OCI-LY1 (cell line): ENCODE measurements around the gene C1orf226.

Experiments
- H2AFZ ChIP-seq: fragments of 200-600 bp; sonication (generic), shearing (Covaris generic); 2 replicates; pipeline ENCODE4 v1.6.0; 2014; ENCODE audit warnings: antibody characterized with exemption, mild to moderate bottlenecking, low read length
- H3F3A ChIP-seq: fragments of 200-600 bp; sonication (generic), shearing (Covaris generic); 2 replicates; pipeline ENCODE4 v1.6.0; 2014; ENCODE audit warnings: mild to moderate bottlenecking, antibody characterized with exemption, low read length, moderate library complexity; ENCODE audit not compliant: insufficient read depth
- H3K27ac ChIP-seq: fragments of 200-600 bp; sonication (generic); 2 replicates; pipeline ENCODE4 v1.5.1; 2014; ENCODE audit warnings: low read length, mixed run types, mild to moderate bottlenecking, low read depth; ENCODE audit not compliant: poor library complexity, severe bottlenecking
- H3K27me3 ChIP-seq: fragments of 200-600 bp; sonication (generic); 2 replicates; pipeline ENCODE4 v1.6.0; 2014; ENCODE audit warnings: antibody characterized with exemption, mild to moderate bottlenecking, low read length, moderate library complexity; ENCODE audit not compliant: insufficient read depth
- H3K36me3 ChIP-seq: fragments of 200-600 bp; sonication (generic); 2 replicates; pipeline ENCODE4 v1.6.1; 2014; ENCODE audit warnings: mild to moderate bottlenecking, antibody characterized with exemption, low read length, moderate library complexity, mixed read lengths; ENCODE audit not compliant: insufficient read depth
- H3K4me1 ChIP-seq: fragments of 200-600 bp; sonication (generic); 2 replicates; pipeline ENCODE4 v1.5.1; 2014; ENCODE audit warnings: mild to moderate bottlenecking, low read length, moderate library complexity; ENCODE audit not compliant: insufficient read depth, severe bottlenecking
- H3K4me2 ChIP-seq: fragments of 200-600 bp; sonication (generic), shearing (Covaris generic); 2 replicates; pipeline ENCODE4 v1.6.1; 2014; ENCODE audit warnings: low read length
- H3K4me3 ChIP-seq: fragments of 200-600 bp; sonication (generic); 2 replicates; pipeline ENCODE4 v1.5.1; 2014; ENCODE audit warnings: low read length, low read depth, mild to moderate bottlenecking, mixed read lengths; ENCODE audit not compliant: poor library complexity, severe bottlenecking
- H3K79me2 ChIP-seq: fragments of 200-600 bp; shearing (Covaris generic); 2 replicates; pipeline ENCODE4 v1.6.1; 2016; ENCODE audit warnings: mixed run types, low read length, mixed read lengths; ENCODE audit not compliant: insufficient read depth
- H3K9ac ChIP-seq: fragments of 200-600 bp; sonication (generic), shearing (Covaris generic); 2 replicates; pipeline ENCODE4 v1.6.1; 2014; ENCODE audit warnings: mild to moderate bottlenecking, low read length, mixed read lengths
- H3K9me2 ChIP-seq: fragments of 200-600 bp; sonication (generic), shearing (Covaris generic); 2 replicates; pipeline ENCODE4 v1.6.1; 2014; ENCODE audit warnings: low read depth, mild to moderate bottlenecking, low read length, mixed read lengths
- H3K9me3 ChIP-seq: fragments of 200-600 bp; shearing (Covaris generic); 2 replicates; pipeline ENCODE4 v1.6.1; 2014; ENCODE audit warnings: low read length, mixed read lengths
- H4K20me1 ChIP-seq: fragments of 200-600 bp; sonication (generic), shearing (Covaris generic); 2 replicates; pipeline ENCODE4 v1.6.0; 2016; ENCODE audit warnings: mild to moderate bottlenecking, low read length; ENCODE audit not compliant: insufficient read depth
- CTCF ChIP-seq: fragments of 200-600 bp; sonication (generic), shearing (Covaris generic); IDR thresholded peaks from 2 replicates; pipeline ENCODE4 v1.5.1; 2017; ENCODE audit warnings: mild to moderate bottlenecking, antibody characterized with exemption, low read length, moderate library complexity, mixed read lengths
- EZH2 ChIP-seq: fragments of 200-600 bp; sonication (generic), shearing (Covaris generic); IDR thresholded peaks from 2 replicates; pipeline ENCODE4 v1.8.0; 2017; ENCODE audit warnings: borderline replicate concordance, mixed run types, mild to moderate bottlenecking, antibody characterized with exemption, low read length, moderate library complexity, mixed read lengths

Gene C1orf226

GRCh38 chr1:162385702-162386101, 4.2 kb downstream of the C1orf226 start:
- Histone ChIP-seq H4K20me1 (no peaks in the 10 kb centered on the region), H3K9me2 (no peaks in the 10 kb centered on the region), H3K36me3 (no peaks in the 10 kb centered on the region), H2AFZ (no peak overlapping the region), H3K9ac (no peak overlapping the region), H3K79me2 (no peaks in the 10 kb centered on the region), H3K4me1 (no peaks in the 10 kb centered on the region), H3K27me3 (no peaks in the 10 kb centered on the region), H3K27ac (no peak overlapping the region), H3K4me3 (no peak overlapping the region), H3F3A (no peaks in the 10 kb centered on the region), H3K9me3 (no peaks in the 10 kb centered on the region), H3K4me2 (no peak overlapping the region)
- TF ChIP-seq CTCF (no peak), EZH2 (no peak)

DNA sequence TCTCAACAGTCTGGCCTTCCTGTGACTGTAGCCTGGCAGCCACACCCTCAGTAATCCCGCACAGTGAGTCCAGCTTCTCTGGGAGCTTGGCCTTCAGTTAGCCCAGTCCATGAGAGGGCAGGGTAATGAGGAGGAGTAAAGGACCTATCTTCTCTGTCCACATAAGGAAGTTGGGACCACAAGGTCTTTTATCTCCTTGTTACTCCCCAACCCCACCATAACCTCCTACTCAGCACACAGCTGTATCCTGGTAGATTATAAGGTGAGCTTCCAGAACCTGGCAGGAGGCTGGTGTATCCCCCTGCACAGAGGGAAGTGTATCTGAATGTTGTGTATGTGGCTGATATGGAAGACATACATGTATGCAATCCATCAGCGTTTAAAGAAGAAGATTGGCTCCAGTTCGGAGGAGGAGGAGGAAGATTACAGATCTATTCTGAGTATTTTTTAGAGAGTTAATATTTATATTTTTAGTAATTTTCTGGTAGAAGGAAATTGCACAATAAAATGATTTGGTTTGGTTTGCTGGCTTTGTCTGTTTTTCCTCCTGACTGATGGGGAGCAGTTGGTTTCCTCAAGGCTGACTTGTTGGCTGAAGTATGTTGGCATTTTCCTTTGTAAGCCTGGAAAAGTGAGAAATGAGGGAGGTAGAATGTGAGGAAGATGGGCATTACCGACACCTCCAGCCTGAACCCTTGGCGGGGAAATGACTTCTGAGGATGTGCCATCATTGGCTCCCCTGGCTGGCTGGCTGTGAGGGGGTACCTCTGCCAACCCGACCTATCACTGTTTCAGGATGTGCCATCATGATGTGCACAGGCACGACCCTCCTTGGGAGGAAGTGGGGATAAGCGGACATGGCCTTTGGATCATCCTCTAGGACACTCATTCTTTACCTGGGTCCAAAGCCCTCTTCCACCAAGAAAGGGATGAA, 5.0 kb downstream of the C1orf226 start:
- H4K20me1 ChIP-seq, result no peaks in the 10 kb centered on the region
- H3K4me3 ChIP-seq, result no peak overlapping the region
- H3K4me1 ChIP-seq, result no peaks in the 10 kb centered on the region
- H3K4me2 ChIP-seq, result no peak overlapping the region
- H3K79me2 ChIP-seq, result no peaks in the 10 kb centered on the region
- H3K9me3 ChIP-seq, result no peaks in the 10 kb centered on the region
- no peak overlapping the region for H2AFZ ChIP-seq
- no peaks in the 10 kb centered on the region for H3K36me3 ChIP-seq
- H3K9me2 ChIP-seq, result no peaks in the 10 kb centered on the region
- TF ChIP-seq CTCF (no peak), EZH2 (no peak)
- no peak overlapping the region for H3K27ac ChIP-seq
- no peaks in the 10 kb centered on the region for H3F3A ChIP-seq
- no peaks in the 10 kb centered on the region for H3K27me3 ChIP-seq
- no peak overlapping the region for H3K9ac ChIP-seq

GRCh38 chr1:162387226-162388082, 5.9 kb downstream of the C1orf226 start:
- H3K79me2 ChIP-seq, result no peaks in the 10 kb centered on the region
- no peaks in the 10 kb centered on the region for H3K27me3 ChIP-seq
- no peak overlapping the region for H3K27ac ChIP-seq
- no peaks in the 10 kb centered on the region for H3K4me1 ChIP-seq
- no peaks in the 10 kb centered on the region for H3K9me3 ChIP-seq
- H3F3A ChIP-seq, result no peaks in the 10 kb centered on the region
- no peaks in the 10 kb centered on the region for H3K36me3 ChIP-seq
- TF ChIP-seq CTCF (no peak), EZH2 (no peak)
- no peak overlapping the region for H3K9ac ChIP-seq
- H4K20me1 ChIP-seq, result no peaks in the 10 kb centered on the region
- H3K9me2 ChIP-seq, result no peaks in the 10 kb centered on the region
- H3K4me2 ChIP-seq, result no peak overlapping the region
- no peak overlapping the region for H2AFZ ChIP-seq
- H3K4me3 ChIP-seq, result no peak overlapping the region
